ENCODE data around the gene AGR2.

GRCh38 chr7:16758631-16759611 is 45.9 kb downstream of the AGR2 start:
- TF ChIP-seq BHLHE40 (IDR thresholded peaks at IDR 0.05; ENCODE audit: borderline replicate concordance) (no peak), ZNF384 (IDR thresholded peaks at IDR 0.05) (no peak), SUZ12 (IDR thresholded peaks at IDR 0.05) (no peak), FOXK2 (IDR thresholded peaks at IDR 0.05) (no peak), PKNOX1 (IDR thresholded peaks at IDR 0.05) (no peak), ELF4 (IDR thresholded peaks at IDR 0.05) (no peak), FOXA1 (IDR thresholded peaks at IDR 0.05) (no peak), TARDBP (IDR thresholded peaks at IDR 0.05) (no peak), L3MBTL2 (conservative IDR thresholded peaks at IDR 0.05) (no peak)

Data from HEK293T (cell line).